Dedifferentiated amniotic fluid mesenchymal stem cell (primary cell): Measurements from ENCODE around the gene PTPRT.

Experiments
- DNase-seq: peaks from one replicate; pipeline ENCODE4 v3.0.0-alpha.2; 2016; ENCODE audit errors: extremely low spot score

The PTPRT gene

DNA sequence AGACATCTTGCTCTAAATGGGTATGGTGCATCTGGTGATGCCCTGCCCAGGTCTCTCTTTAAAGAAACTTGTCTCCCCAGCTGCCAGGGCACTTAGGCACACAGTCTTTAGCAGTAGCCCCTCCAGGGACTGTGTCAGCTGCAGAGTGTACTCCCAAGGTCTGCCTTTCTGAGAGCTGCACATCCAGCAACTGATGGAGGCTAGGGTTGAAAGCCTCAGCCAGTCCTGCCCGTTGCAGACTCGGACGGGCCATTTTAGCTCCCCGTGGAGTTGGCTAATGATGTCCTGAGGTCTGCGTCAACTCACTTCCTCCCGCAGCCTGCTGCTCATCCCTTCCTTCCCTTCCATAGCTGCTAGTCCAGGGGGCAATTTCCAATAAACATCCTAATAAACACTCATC, 381.8 kb downstream of the PTPRT start:
- no peak for DNase-seq

GRCh38 chr20:42795111-42795695, 394.5 kb downstream of the PTPRT start:
- DNase-seq, result no peak

GRCh38 chr20:42792052-42792451, 397.7 kb downstream of the PTPRT start:
- no peak for DNase-seq

- DNase-seq, result no peak
These were observed 399.6 kb downstream of the PTPRT start for GRCh38 chr20:42790111-42790510.

DNA sequence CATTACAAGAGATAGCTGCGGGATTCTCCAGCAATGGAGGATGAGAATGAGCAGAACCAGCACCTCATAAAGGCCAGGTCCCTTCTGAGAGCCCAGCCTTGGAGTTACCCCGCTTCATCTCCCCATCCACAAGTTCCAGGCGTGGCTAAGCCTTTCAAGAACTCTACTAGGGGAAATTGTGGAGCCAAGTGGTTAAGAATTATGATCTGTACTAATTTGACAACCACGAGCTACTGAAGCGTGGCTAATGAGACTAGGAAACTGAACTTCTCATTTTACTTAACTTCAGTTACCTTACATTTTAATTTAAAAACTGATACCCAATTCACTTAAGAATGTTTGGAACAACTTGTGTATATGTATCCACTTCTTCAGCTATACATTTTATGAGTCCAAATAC, 401.0 kb downstream of the PTPRT start:
- DNase-seq, result no peak

GRCh38 chr20:42785041-42785440, 404.7 kb downstream of the PTPRT start:
- DNase-seq, result no peak

DNA sequence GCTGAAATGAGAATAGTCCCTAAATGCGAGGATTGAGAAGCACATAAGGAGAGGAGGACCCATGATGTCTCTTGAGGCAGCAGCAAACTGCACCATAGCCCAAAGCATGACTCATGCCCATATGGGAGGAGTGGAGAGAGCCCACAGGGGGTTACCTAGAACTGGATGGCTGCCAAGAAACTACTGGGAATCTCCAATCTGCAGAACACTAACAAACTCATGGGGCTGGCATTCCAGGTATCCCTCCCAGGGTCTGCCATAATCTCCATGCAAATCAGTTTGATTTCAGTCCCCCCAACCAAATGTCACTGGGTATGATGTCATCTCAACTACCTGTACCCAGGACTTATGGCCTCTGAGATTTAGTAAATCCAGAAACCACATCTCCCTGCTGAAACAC, 410.5 kb downstream of the PTPRT start:
- no peak for DNase-seq

DNA sequence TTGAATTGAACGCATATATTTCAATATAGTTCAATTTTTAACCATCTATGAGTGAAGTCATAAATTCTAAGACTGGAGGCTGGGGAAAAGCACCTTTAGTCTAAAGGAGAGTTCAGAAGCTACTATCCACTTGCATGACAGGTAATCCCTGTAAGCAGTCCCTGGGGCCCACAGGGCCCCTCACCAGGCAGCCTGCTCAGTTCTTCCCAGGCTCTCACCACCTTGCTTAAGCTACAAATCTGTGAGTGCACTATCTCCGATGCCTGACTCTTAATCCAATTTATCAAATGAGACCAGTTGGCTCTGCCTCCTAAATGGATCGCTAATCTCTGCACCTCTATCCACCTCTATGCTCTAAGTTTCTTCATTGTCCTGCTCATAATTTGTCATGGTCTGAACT, 413.8 kb downstream of the PTPRT start:
- DNase-seq, result no peak

DNA sequence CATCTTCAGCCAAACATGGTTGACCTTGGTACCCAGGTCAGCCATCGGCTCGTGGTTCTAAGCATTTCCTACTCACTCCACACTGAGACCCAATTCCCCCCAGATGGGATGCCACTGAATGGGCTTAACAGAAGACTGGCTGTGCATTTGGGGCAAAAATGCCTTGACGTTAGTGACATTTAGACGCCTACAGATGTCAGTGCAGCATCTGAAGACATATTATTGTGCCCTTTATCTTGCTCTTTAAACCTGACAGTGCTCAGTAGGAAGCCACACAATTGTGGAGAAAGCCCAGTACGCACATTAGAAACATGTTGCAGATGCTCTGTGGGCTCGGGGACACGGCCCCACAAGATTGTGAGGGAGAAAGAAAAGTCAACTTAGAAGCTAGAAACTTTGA, 414.7 kb downstream of the PTPRT start:
- no peak for DNase-seq

- DNase-seq, result no peak
These were observed 426.7 kb downstream of the PTPRT start for GRCh38 chr20:42763015-42763414.

GRCh38 chr20:42756991-42757390, 432.7 kb downstream of the PTPRT start:
- no peak for DNase-seq

- no peak for DNase-seq
These were observed 435.0 kb downstream of the PTPRT start for GRCh38 chr20:42754706-42755105.

GRCh38 chr20:42752620-42753019, 437.1 kb downstream of the PTPRT start:
- DNase-seq, result no peak

DNA sequence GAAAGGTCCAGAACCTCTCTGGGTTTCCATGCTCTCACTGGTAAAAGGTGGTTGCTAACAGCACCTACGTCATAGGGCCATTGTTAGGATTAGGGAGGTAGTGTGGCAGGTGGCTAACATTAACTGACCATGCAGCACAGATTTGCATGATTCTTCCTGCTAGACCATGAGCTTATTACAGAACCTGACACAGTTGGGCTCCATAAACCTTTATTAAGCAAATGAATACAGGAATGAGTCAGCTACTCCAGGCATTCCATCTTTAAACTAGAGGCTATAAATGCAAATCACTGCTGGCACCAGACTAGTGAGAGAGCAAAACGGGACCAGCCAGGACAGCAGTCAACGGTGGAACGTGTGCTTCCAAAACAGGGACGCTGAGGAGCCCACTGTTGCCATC, 440.1 kb downstream of the PTPRT start:
- no peak for DNase-seq

DNA sequence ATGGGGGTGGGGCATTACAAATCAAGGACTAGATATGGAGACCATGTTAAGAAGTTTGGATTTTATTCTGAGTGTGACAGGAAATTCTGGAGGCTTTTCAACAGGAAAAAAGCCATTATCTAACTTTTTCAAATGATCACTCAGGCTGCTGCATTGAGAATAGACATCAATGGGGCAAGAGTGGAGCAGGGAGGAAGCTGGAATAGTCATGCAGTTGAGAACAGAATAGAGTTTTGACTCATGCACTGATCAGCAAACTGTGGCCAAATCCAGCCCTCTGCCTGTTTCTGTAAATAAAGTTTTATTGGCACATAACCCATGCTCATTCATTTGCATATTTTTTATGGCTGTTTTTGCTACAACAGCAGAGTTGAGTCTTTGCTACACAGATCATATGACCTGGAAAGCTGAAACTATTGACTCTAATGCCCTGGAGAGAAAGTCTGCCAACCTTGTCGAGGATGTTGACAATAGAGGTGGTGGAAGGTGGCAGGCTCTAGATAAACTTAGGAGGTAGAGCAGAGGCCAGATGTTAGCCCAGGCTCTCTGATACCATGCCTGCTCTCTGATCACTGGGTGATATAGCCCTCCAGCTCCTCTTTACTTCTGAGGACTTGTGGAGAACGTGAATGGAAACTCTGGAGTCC, 441.8 kb downstream of the PTPRT start:
- DNase-seq, result no peak

GRCh38 chr20:42744756-42745465, 444.8 kb downstream of the PTPRT start:
- DNase-seq, result no peak

DNA sequence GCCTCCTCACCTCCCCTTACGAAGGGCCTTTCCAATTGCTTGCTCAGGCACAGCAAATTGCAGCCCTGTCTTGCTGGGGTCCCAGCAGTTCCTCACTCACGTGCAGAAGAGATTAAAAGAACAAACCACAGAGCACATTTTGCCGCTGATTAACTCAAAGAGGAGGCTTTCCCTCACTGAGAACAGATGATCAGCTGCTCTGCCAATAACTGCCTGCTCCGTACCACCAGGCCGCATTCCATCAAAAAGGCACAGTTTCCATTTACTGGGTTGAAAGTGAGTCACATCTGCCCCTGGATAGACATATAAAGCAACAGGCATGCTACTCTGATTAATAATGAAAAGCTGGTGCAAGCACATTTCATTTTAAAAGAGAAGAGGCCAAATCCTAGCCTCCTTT, 446.8 kb downstream of the PTPRT start:
- DNase-seq, result no peak

DNA sequence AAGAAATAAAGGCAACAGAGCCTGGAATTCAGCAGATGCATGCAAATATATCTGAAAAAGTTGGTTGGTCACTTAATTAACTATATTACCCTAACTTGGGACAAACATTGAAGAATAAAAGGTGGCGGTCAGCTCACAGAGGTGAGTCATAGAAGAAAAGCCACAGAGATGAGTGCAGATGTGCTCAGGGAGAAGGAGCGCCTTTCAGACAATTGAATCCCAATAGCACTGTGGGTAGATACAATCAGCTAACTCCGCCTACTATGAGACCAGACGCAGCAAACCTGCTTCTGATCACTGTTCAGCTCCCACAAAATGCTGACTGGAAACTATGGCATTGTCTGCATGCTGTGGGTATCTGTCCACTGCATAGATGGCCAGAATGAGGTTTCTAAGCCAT, 447.8 kb downstream of the PTPRT start:
- no peak for DNase-seq

DNA sequence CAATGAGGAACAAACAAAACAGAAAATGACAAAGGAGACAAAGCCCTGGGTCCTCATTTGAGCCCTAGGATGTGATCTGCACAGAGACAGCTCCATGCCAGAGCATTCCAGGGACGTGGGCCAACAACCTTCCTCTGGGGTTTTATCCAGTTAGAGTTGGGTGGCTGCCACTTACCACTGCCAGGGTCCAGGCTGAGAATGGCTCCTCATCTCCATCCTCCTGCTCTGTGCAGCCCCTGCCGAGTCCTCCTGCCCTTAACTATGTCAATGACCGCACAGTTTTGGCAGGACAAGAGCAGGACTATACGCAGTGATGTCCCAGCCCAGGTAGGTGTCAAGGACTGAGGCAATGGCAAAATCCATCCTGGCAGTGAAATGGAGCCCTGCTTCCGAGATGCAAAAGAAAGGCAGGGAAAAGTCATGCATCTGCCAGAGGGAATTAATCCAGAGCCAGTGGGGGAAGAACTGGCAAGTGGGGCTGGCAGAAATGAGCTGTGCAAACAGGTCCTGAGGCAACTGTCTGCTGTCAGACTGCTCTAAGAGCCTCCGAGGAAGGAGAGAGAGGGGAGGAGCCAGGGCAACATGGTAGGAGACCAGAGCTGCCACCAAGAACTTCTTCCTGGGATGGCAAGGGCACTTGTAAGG, 449.4 kb downstream of the PTPRT start:
- DNase-seq, result no peak

GRCh38 chr20:42739683-42740082, 450.0 kb downstream of the PTPRT start:
- no peak for DNase-seq

DNA sequence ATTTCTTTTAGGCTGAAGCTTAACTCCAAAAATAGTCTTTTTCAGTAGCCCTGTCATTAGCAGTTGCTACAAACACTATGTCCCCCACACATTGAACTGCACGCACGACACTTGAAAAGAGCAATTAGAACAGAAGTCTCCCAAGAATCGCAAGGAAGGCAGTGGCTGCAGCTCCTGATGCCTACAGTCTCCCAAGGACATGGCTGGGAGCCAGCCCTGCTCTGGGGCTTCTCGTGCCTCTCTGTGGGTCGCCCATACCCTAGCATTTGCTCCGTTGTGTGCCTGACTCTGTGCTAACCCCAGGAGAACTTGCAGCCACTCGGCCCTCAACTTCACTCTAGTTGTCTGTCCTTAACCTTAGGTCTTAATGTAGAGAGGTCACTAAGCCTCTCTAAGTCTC, 454.2 kb downstream of the PTPRT start:
- no peak for DNase-seq

DNA sequence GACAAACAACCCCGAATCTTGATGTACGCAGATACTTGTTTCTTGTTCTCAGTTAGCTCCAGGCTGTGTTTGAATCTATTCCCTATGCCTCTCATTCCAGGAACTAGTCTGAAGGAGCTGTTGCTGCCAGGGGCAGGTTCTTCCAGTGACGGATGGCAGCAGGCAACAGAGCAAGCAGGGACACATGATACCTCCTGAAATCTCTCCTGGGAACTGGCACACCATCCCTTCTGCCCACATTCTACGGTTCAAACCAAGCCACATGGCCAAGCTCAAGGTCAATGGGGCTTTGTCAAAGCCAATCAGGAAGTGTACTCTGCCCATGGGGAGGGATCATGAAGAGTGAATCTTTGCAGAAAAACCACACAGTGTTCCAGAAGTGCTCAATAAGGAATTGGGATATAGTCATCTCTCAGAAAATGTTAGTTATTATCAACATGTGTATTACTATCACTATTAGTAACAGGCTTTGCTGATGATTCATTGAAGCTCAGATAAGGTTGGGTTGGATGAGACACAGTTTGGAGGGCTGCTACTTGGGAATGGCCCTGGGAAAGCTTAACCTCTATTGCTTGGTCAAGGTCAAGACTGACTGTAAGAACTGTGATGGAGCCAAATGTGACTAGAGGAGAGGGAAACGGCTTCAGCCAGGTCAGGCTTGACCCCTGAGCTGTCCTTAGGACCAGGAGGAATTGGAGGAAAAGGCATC, 454.9 kb downstream of the PTPRT start:
- DNase-seq, result no peak
